ENCODE data around the gene SEC31B. TPM values are rescaled to one million over a fixed set of nuclear protein-coding genes. Genes with fewer than 3 reads are reported as not detected.

The SEC31B gene, protein sequence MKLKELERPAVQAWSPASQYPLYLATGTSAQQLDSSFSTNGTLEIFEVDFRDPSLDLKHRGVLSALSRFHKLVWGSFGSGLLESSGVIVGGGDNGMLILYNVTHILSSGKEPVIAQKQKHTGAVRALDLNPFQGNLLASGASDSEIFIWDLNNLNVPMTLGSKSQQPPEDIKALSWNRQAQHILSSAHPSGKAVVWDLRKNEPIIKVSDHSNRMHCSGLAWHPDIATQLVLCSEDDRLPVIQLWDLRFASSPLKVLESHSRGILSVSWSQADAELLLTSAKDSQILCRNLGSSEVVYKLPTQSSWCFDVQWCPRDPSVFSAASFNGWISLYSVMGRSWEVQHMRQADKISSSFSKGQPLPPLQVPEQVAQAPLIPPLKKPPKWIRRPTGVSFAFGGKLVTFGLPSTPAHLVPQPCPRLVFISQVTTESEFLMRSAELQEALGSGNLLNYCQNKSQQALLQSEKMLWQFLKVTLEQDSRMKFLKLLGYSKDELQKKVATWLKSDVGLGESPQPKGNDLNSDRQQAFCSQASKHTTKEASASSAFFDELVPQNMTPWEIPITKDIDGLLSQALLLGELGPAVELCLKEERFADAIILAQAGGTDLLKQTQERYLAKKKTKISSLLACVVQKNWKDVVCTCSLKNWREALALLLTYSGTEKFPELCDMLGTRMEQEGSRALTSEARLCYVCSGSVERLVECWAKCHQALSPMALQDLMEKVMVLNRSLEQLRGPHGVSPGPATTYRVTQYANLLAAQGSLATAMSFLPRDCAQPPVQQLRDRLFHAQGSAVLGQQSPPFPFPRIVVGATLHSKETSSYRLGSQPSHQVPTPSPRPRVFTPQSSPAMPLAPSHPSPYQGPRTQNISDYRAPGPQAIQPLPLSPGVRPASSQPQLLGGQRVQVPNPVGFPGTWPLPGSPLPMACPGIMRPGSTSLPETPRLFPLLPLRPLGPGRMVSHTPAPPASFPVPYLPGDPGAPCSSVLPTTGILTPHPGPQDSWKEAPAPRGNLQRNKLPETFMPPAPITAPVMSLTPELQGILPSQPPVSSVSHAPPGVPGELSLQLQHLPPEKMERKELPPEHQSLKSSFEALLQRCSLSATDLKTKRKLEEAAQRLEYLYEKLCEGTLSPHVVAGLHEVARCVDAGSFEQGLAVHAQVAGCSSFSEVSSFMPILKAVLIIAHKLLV
- 0.39 and 5.7 TPM in 2 replicates for total RNA-seq

DNA sequence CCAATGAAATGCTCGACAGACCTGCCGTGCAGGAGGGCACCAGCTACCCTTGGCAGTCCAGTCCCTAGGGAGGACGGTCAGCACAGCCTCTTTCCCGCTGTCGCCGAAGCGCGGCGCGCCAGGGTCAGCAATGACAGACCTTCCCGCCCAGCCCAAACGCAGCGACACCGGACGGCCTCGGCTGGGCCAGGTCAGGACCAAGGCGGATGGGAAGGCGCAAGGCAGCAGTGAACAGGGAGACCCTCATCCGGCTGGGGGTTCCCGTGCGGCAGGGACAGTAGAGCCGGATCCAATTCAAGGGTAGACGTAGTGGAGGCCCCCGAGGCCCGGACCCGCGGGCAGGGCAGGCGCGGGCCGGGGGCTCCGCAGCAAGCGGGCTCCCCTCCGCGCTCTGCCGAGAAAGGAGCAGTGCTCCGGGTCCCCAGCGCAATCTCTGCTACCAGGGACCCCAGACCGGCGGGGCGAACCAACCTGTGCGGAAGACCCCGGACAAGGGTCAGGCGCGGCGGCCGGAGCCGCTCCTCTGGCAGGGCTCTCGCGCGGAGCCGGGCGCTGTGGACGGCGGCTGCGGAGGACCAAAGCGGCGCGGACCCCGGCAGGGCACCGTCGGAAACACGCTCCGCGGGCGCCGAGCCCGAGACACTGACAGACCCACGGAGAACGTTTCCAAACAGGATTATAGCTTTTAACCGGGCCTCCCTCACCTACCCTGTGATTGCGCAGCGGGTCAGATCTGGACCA is at the start of gene SEC31B:
SEC31B (minus strand) TSS at position 551 of the 741 bp plus-strand sequence. CDS start 2,909 bp downstream, outside the sequence.

DNA sequence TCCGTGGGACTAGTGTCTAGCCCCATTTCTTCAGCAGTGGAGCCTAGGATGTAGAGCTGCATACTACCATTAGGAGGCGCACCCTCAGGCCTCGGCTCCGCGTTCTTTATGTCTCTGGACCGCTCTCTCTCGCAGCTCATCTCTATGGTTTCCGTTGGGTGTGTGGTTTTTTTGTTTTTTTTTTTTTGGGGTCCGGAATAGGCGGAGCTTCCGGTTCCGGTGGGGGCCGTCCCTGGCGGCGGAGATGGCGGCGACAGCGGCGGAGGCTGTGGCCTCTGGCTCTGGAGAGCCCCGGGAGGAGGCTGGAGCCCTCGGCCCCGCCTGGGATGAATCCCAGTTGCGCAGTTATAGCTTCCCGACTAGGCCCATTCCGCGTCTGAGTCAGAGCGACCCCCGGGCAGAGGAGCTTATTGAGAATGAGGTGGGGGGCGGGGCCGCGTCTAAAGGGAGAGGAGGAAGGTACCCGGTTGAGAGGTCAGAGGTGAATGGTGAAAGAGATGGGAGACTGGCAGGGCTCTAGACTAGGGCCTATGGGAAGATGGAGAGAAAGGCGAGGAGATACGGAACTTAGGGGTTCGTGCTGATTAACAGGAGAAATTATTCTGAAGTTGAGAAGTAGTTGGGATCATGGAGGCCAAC is 16.2 kb upstream of the SEC31B start, which contains the start of gene HIF1AN:
HIF1AN (plus strand) TSS at position 229 of the 639 bp plus-strand sequence; CDS start at position 245, 16 bp downstream.

DNA sequence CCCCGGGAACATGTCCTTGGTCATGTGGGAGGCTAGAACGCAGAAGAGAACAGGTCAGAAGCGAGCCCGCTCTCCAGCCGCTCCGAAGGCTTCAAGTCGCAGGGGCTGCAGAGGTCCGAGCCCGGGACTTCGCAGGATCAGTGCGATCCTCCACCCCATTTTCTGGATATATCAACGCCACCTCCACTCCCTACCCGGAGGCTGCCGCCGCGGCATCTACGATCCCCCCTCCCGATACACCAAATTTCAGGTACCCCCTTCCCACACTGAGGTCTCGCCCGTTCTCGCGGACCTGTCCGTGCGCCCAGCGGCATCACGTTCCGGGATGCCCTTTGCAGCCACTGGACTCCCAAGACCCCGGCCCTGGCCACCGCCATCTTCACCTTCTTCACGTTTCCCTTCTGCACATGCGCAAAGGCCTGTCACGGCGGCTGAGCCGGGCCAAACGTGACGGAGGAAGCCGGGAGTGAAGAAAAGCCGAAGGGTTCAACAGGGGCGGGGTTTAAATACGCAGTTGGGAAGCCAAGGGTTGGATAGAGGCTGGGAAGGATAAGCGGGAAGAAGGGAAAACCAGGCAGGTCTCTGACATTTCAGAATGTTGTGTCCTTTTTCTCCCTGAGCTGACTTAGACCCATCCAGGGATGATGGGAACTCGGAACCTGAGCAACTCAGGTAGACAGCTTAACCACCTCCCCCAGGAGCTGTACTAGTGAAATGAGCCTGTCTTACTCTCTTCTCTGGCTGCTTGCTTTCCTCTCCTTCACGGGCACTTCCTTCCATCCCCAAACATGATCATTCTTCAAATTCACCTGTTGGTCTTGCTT is 10.0 kb upstream of the SEC31B start, which contains the start of gene NDUFB8:
NDUFB8 (minus strand) TSS at position 397 of the 824 bp plus-strand sequence; CDS start at position 377, 20 bp downstream.

DNA sequence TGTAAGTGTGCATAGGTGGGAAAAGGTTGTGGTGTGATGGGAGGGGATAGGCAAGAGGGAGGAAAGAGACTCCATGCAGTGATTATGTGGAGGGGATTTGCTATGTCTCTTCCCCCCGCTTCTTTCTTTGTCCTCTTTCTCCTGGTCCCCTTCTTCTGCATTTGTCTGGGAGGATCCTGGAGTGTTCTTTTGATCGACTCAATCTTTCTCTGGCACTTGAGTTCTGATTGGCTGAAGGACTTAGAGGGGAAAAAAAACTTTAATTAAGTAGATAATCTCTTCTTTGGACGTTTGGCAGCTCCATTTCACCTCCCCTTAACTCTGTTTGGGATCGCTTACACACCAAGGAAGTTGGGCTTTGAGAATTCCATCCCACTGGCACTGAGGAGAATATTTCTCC is 57.0 kb downstream of the SEC31B start, which contains the start of gene WNT8B:
WNT8B (plus strand) TSS at position 301 of the 400 bp plus-strand sequence. CDS start 160 bp downstream, outside the sequence.

Other genes starting within 250 kb of the SEC31B start
- gene BLOC1S2, start 233.2 kb downstream of the SEC31B start, total RNA-seq: 32.7 and 60.9 TPM in 2 replicates
- gene PKD2L1, start 189.6 kb downstream of the SEC31B start, total RNA-seq: not detected in 2 replicates
- 122 and 749 TPM in 2 replicates for gene SCD, start 172.6 kb downstream of the SEC31B start, total RNA-seq
- gene WNT8B, start 56.9 kb downstream of the SEC31B start, total RNA-seq: not detected in 2 replicates
- gene NDUFB8, start 10.0 kb upstream of the SEC31B start, total RNA-seq: 147 and 232 TPM in 2 replicates
- 5.9 and 15.1 TPM in 2 replicates for gene HIF1AN, start 16.1 kb upstream of the SEC31B start, total RNA-seq
- gene PAX2, start 225.7 kb upstream of the SEC31B start, total RNA-seq: not detected in 2 replicates